DND-41 (cell line): ENCODE measurements around the gene STARD9.

Source experiments
- CTCF ChIP-seq: IDR thresholded peaks from 2 replicates; pipeline ENCODE4 v1.5.1; 2012; ENCODE audit warnings: borderline replicate concordance, low read length, moderate library complexity, mild to moderate bottlenecking; ENCODE audit not compliant: poor library complexity, severe bottlenecking; ENCODE audit errors: extremely low read depth
- EZH2 ChIP-seq: IDR thresholded peaks from 3 replicates; pipeline ENCODE4 v1.6.1; 2012; ENCODE audit warnings: borderline replicate concordance, low read depth, mild to moderate bottlenecking, moderate library complexity, low read length, inconsistent platforms; ENCODE audit not compliant: severe bottlenecking

DNA sequence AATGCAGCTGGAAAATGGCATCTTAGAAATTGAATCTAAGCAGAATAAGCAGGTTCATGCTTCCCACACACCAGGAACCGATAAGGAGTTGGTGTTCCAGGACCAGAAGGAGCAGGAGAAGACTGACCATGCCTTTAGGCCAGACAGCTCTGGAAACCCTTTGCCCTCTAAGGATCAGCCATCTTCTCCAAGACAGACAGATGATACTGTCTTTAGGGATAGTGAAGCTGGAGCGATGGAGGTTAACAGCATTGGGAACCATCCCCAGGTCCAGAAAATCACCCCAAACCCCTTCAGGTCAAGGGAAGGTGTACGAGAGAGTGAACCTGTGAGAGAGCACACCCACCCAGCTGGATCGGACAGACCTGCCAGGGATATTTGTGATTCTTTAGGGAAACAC lies 112.3 kb downstream of the STARD9 start:
- TF ChIP-seq CTCF, result no peak
- TF ChIP-seq EZH2, result no peak
